GM19035 (cell line): ENCODE measurements around the gene LKAAEAR1.

Experiments used
- ATAC-seq: cut with Tn5 transposase; IDR thresholded peaks from one replicate; pipeline ENCODE4 v1.9.1; 2021; ENCODE audit not compliant: unreplicated experiment

Gene LKAAEAR1

GRCh38 chr20:64053841-64054661, 30.1 kb downstream of the LKAAEAR1 start:
- ATAC-seq: no peak

DNA sequence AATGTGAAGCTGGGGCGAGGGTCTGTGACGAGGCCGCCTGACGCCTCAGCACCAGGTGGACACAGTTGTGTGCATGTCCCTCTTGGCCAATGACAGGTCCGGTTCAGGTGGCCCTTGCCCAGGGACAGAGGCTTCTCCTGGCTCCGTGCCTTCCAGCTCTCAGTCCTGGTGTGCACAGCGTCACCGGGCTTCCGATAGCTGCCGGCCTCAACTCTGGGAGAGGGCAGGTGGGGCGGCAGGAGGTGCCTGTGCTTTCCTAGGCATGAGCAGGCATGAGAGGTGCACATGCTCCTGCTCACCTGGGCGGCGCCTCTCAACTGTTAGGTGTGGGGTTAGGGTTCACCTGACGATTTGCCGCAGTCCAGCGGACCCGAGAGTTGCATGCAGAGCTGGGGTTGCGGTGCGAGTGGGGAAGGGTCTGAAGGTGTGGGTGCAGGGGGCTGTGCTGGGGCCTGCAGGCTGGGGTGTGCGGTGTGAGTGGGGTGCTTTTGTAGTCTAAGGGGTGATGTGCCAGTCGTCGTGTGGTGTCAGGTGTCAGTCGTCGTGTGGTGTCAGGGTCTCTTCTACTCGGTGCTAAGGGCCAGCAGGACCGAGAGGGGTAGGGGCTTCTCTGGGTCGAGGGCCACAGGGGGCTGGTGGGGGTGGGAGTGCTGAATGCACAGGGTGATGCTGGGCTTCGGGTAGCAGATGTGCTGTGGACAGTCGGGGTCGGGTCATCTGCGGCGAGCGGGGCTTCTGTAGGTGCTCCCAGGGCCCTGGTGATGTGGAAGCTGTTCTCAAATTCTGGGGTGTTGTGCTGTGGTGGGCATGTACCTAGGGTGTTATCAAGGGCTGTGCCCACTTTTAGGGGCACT, 31.0 kb downstream of the LKAAEAR1 start:
- no peak for ATAC-seq

DNA sequence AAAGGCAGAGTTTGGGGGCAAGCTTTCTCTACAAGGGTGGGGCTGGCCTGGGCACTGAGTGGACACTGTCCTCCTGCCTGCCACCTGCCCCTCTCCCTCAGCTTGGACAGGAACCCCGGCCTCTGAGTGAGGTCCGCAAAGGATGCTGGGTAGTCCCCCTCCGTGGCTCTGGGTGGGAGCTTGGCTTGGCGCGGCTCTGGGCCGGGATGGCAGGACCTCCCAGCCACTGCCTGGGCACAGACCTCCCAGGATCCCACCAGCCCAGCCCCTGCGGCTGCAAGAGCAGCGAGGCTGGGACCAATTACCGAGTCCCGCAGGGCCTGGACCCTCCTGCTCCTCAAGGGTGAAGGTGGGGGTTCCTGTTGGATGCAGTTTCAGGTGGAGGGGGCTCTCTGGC, 31.9 kb downstream of the LKAAEAR1 start:
- no peak for ATAC-seq

- no peak for ATAC-seq
Measured at GRCh38 chr20:64051561-64052325, 32.5 kb downstream of the LKAAEAR1 start.

DNA sequence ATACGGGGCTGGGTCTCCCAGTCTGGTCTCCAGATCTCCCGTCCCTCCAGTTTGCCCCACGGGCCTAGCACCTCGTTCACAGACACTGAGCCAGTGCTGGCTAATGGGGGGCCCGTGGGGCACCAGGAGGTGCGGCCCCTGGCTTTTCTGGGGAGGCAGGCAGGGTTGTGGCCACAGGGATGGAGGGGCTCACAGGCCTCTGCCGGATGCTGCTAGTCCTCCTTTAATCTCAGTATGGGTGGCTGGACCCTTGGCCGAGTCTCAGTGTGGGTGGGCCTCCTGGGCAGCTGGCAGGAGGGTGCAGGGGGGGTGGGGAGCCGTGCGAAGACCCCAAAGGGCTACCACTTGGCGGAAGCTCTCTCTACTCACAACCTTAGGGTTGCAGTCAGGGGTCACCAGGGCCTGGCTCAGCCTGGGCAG, 33.2 kb downstream of the LKAAEAR1 start:
- no peak for ATAC-seq

- no peak for ATAC-seq
Measured at GRCh38 chr20:64050261-64051032, 33.8 kb downstream of the LKAAEAR1 start.

GRCh38 chr20:64049878-64050260, 34.3 kb downstream of the LKAAEAR1 start:
- ATAC-seq: no peak

GRCh38 chr20:64049060-64049877, 34.9 kb downstream of the LKAAEAR1 start, which contains the start of gene SOX18:
SOX18 (minus strand) TSS chr20:64049639; CDS start chr20:64049516, 123 bp downstream.
- ATAC-seq: no peak

DNA sequence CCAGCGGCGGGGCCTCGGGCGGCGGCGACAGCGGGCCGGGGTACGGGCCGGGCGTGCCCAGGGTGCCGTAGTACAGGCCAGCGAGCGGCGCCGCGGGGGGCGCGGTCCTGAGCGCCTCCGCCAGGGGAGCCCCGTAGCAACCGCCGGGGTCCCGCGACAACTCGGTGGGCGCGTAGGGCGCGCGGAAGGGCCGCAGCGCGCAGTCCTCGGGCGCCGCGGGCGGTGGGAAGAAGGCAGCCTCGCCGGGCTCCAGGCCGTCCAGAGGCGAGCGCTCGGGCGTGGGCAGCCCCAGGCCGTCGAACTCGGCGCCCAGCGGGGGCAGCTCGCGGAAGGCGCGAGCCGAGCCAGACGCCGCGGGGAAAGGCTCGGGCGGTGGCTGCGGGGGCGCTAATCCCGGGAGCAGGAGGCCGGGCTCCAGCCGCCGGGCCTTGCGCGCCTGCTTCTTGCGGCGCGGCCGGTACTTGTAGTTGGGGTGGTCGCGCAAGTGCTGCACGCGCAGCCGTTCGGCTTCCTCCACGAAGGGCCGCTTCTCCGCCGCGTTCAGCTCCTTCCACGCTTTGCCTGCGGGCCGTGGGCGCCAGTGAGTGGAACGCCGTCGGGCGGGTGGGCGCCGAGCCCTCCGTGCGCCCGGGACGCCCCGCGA, 35.7 kb downstream of the LKAAEAR1 start:
- ATAC-seq: no peak

DNA sequence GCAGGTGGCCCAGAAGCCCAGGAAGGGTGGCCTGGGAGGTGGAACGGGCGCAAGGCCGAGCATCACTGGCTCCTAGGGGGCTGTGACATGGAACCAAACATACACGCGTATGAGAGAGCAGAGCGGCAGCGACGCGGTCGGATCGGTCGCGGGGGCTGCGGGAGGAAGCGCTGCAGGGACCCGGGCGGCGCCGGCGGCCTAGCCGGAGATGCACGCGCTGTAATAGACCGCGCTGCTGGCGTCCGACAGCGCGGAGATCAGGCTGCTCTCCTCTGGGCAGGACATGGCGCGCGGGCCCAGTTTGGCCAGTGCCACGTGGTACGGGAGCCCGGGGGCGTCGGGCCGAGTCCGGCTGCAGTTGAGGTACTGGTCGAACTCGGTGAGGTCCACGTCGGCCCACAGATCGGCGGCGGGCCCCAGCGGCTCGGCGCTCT, 36.2 kb downstream of the LKAAEAR1 start:
- no peak for ATAC-seq

DNA sequence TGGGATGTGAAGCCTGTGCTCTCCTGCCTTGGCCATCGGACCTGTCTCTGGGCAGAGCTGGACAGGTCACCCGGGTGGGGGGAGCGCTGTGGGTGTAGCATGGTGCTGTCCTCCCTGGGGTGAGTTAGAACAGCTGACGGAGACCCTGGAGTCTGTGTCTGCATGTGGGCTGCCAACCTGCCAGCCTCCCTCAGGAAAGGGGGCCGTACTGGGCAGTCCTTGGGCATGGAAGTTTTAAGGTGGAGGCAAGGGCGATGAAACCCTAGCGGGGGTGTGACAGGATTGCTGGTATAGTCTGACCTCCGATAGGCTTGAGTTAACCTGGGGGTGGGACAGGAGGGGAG, 37.2 kb downstream of the LKAAEAR1 start:
- no peak for ATAC-seq

GRCh38 chr20:64045346-64046011, 38.7 kb downstream of the LKAAEAR1 start:
- no peak for ATAC-seq

DNA sequence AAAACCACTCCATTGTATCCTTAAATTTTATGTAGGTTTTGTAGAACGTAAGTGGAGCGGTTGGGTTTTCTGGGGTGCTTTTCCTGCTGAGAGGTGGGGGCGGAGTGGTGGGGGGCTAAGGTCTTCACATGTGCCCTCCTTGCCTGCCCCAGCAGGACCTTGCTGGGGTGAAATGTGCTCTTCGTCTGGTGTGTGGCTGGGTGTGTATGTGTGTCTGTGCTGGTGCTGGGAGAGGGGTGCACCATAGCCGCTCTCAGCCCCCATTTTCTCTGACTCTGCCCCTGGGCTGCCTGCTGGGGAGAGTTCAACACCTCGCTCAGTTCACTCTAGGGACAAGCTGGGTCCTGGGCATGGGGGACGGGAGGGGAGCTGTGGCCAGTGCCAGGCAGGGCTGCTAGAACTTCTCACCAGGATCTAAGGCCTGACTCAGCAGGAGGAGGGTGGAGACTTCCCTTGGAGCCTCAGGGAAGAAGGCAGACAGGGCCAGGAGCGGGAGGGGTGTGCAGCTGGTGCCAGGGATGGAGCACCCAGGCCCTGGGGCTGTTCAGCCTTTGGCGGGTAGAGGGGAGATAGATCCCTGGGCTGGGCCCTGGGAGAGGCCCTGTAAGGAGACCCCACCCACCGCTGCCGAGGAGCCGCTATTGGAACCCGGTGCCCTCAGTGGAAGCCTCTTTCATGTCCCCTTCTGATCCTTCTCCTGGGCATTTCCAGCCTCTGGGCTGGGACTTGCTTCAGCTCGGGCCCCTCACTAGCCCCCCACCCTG, 39.5 kb downstream of the LKAAEAR1 start:
- ATAC-seq: no peak

- ATAC-seq: no peak
Measured at GRCh38 chr20:64043768-64044167, 40.4 kb downstream of the LKAAEAR1 start.

DNA sequence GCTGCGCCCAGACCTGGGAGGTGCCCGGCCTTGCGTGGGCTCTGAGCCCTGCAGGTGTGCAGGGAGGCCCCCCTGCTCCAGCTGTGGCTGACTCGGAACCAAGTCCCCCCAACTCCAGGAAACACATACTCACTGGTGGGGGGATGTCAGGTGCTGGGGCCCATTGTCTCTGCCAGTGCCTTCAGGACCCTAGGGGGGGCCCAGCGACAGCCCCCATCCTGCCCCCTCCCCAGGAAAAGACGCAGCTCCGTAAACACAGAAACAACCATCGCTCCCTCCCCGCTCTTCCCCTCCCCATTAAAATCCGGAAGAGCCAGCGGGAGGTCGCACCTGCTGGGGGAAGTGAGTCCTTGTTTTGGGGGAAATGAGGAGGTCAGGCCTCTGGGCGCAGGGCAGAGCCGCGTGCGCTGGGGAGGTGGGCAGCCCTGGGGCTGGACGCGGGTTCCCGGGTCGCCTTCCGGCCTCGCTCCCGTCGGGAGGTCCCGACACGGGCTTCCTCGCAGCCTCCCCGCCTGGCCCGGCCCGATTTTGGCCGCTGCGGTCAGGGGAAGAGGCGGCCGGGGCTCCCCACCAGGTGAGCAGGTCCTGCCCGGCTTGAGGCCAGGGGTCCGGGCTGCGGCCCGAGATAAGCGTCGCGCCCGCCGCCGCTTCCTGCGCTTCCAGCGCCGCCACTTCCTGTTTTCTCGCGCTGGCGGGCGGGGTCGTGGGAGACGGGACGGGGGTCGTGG, 42.0 kb downstream of the LKAAEAR1 start:
- no peak for ATAC-seq

- ATAC-seq: no peak
Measured at GRCh38 chr20:64041781-64042053, 42.5 kb downstream of the LKAAEAR1 start.

DNA sequence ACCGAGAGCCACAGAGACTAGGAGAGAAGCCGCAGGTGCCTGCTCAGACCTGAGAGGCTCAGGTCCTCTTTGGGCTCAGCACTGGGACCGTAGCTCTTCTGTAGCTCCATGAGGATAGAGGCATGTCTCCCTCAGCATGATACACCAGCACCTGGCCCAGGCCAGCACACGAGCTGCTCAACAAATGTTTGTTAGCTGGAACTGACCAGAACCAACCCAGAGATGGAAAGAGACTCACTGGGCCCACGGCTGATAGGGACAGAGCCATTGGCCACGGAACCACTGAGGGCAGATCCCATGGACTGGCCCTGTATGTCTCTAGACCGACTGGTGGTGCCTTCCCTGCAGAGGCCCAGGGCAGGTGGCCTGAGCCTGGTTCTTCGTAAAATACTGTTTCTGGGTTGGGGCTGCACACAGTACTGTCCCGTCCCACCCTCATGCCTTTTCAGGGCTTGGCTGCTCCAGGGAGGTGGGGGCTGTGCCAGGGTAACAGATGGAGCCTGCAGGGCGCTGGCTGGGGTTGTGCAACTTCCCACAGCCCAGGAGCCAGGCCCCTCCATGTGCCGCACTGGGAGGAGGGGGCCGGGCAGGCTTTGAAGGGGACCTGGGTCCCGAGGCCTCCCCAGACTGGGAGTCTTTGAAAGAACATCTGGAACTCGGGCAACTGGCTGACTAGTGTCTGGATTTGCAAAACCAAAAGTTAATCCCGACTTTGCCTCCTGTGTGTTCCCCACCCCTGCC, 43.0 kb downstream of the LKAAEAR1 start:
- no peak for ATAC-seq
